G401 (cell line): Measurements from ENCODE around the gene SH3TC2. TPM values are rescaled to one million over a fixed set of nuclear protein-coding genes. Genes with fewer than 3 reads are reported as not detected.

ENCODE experiments used
- DNase-seq: peaks from one replicate; pipeline ENCODE4 v3.0.0-alpha.2; 2015; ENCODE audit warnings: low spot score
- in situ Hi-C: cut with HindIII; loops from 2 replicates; pipeline ENCODE4 v1.10.0; 2016; ENCODE audit warnings: low sequenced_read_pairs, mixed read lengths
- total RNA-seq: library from RNA; depleted of rRNA; stranded (reverse); fragments of >200 nt; shearing (Covaris generic); gene quantifications from 2 replicates; pipeline ENCODE4 v1.2.3, GENCODE V29; 2014

Gene SH3TC2
- total RNA-seq, 1 experiment from 2014 or later, result not detected

DNA sequence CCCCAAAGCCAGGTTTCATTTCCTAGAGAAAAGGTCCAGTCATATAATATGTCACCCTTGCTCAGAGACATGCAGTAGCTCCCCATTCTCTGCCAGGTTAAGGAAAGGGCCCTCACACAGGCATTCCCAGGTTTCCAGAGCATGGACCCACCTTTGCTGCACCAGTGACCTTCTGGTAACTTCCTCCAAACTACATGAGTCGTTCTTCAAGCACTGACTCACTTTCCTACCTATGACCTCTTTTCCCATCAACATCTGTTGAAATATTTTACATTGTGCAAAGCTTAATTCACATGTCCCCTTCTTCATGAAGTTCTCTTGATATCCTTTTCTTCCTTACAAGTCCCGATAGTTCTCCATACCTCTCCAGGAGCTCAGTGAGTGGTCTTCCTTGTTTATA is 25.9 kb downstream of the SH3TC2 start:
- DNase-seq, result no peak
- in situ Hi-C loops, result no loop called here

- in situ Hi-C loops, result no loop called here
- DNase-seq, result no peak
Measured at GRCh38 chr5:149036168-149036567, 26.7 kb downstream of the SH3TC2 start.

DNA sequence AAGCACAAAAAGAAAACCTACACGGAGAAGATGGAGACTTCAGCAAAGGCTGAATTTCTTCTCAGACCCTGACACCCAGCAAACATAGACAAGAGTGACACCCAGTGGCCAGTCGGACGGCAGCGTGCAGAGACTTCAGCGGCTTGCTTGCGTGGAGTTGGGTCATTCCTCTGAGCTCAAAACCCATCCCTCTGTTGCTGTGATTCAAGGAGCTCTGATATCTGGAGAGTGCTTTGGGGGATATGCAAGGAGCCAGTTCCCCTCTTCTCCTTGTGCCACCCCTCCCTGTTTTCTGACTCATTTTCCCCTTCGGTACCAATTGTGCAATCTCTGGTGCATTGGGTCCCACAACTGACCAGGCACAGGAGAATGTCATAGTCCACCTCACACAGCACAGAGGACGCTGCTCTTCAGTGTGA is 27.5 kb downstream of the SH3TC2 start:
- in situ Hi-C loops, result no loop called here
- DNase-seq, result peak; percentile 83

- in situ Hi-C loops, result no loop called here
- DNase-seq, result no peak
Measured at GRCh38 chr5:149030838-149031397, 31.9 kb downstream of the SH3TC2 start.

DNA sequence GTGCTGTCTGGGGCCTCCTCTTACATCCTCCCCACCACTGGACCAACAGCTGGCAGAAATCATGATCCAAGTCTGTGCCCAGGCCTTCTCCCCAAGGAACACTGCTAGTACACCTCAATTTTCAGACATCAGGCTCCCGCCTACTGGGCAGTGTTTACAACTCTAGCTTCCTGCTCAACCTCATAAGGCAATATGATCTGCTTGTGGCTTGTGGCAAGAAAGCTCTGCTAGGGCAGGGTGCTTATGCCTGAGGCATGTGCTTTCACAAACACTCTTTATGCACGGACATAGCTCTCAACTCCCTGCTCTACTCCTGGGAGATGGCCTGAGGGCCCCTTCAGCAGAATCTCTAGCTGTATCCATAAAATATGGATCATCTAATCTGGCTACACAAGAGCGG is 32.5 kb downstream of the SH3TC2 start:
- DNase-seq, result no peak
- in situ Hi-C loops, result no loop called here

GRCh38 chr5:149028984-149029383 is 33.9 kb downstream of the SH3TC2 start:
- DNase-seq, result no peak
- in situ Hi-C loops, result no loop called here

- in situ Hi-C loops, result no loop called here
- DNase-seq, result no peak
Measured at GRCh38 chr5:149028161-149028560, 34.7 kb downstream of the SH3TC2 start.

- in situ Hi-C loops, result no loop called here
Measured at GRCh38 chr5:149027636-149028035, 35.2 kb downstream of the SH3TC2 start.

GRCh38 chr5:149024943-149025342 is 37.9 kb downstream of the SH3TC2 start:
- no peak for DNase-seq
- in situ Hi-C loops, result no loop called here

More at GRCh38 chr5:149027636-149028035, 35.2 kb downstream of the SH3TC2 start:
- DNase-seq, result no peak

GRCh38 chr5:149024477-149024876 is 38.4 kb downstream of the SH3TC2 start:
- in situ Hi-C loops, result no loop called here
- DNase-seq, result no peak

- in situ Hi-C loops, result no loop called here
- DNase-seq, result no peak
Measured at GRCh38 chr5:149022200-149022599, 40.7 kb downstream of the SH3TC2 start.

DNA sequence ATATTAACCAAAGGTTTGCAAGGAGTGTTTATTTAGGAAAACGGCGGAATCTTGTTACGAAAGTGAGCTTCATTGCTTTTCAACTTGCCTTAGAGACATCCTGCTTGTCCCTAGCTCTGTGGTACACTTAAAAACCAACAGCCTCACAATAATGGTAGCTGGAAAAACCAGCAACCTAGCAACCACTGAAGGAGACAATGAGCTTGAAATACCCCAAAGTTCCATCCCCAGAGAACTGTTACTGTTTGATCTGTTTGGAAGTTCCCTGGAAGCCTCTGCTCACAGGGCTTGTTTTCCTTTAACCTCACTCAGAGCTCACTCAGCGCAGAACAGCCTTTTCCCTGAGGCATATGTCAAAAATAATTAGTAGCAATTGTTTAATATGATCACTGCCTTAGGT is 43.2 kb downstream of the SH3TC2 start:
- in situ Hi-C loops, result no loop called here

GRCh38 chr5:149018909-149019443 is 43.9 kb downstream of the SH3TC2 start:
- DNase-seq, result no peak
- in situ Hi-C loops, result no loop called here

More for the DNA sequence above, 43.2 kb downstream of the SH3TC2 start:
- no peak for DNase-seq

DNA sequence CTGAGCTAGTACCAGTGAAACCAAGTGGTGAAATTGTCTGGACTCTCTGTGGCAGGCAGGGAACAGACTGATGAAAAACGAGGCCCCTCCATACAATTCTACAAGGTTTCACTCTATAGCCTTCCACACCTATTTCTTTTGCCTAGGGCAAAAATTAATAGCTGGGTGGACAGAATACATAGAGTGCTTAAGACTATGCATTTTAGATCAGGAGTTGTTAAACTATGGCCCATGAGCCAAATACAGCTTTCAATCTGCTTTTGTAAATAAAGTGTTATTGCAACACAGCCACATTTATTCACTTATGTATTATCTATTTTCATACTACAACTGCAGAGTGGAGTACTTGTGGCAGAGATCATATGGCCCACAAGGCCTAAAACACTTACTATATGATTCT is 45.2 kb downstream of the SH3TC2 start:
- in situ Hi-C loops, result no loop called here
- no peak for DNase-seq

- in situ Hi-C loops, result no loop called here
- no peak for DNase-seq
Measured at GRCh38 chr5:149015561-149015960, 47.3 kb downstream of the SH3TC2 start.

- DNase-seq, result no peak
- in situ Hi-C loops, result no loop called here
Measured at GRCh38 chr5:149015126-149015525, 47.7 kb downstream of the SH3TC2 start.

GRCh38 chr5:149014571-149015031 is 48.3 kb downstream of the SH3TC2 start:
- in situ Hi-C loops, result no loop called here
- no peak for DNase-seq

- in situ Hi-C loops, result no loop called here
- no peak for DNase-seq
Measured at GRCh38 chr5:149013796-149014195, 49.1 kb downstream of the SH3TC2 start.

DNA sequence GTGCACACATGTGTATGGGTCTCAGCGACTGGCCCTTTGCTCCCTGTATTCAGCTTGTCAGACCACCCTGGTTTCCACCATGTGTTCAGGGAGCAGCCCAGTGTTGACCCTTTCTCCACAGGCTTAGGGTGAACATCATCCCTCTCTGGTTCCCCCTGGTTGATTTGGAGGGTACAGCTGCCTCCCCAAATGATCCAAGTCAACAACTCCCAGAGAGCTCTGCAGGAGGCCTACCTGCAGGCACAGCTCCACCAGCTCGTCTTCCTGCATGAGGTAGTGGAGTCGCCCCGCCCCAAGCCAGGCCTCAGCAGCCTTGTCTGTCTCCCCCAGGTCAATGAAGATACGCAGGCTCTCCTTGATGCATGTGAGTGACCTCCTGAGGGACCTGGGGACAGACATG is 50.5 kb downstream of the SH3TC2 start:
- DNase-seq, result no peak
- in situ Hi-C loops, result no loop called here

GRCh38 chr5:149011728-149012127 is 51.1 kb downstream of the SH3TC2 start:
- no peak for DNase-seq
- in situ Hi-C loops, result no loop called here

GRCh38 chr5:149011084-149011483 is 51.8 kb downstream of the SH3TC2 start:
- in situ Hi-C loops, result no loop called here
- DNase-seq, result no peak
